Panc1 (cell line): ENCODE data around the gene AP4E1. TPM values are rescaled to one million over a fixed set of nuclear protein-coding genes. Genes with fewer than 3 reads are reported as not detected.

Source experiments
- ATAC-seq: fragments of 200-7000 bp; cut with Tn5 transposase; 2 replicates; pipeline ENCODE4 v1.9.1; 2020; ENCODE audit warnings: mild to moderate bottlenecking, moderate library complexity
- BruUV-seq: library from RNA; stranded (reverse); fragments of 400-500 nt; replicated peaks from 2 replicates; lab custom pipeline; 2021; lab: Mats Ljungman, UMichigan
- CTCF ChIA-PET: fragments of 300-600 bp; sonication (Branson Sonifier 250); formaldehyde crosslinking; loops from one replicate; lab custom pipeline; 2022; ENCODE audit warnings: antibody characterized with exemption; lab: Charles Lee
- POLR2A ChIA-PET: fragments of 300-600 bp; sonication (Branson Sonifier 250); formaldehyde crosslinking; loops from one replicate; lab custom pipeline; 2022; ENCODE audit warnings: antibody characterized with exemption; lab: Charles Lee
- DNase-seq: peaks from one replicate; pipeline ENCODE4 v3.0.0-alpha.2; 2010; ENCODE audit warnings: low read depth, low spot score
- H3K27ac ChIP-seq: 2 replicates; pipeline ENCODE4 v1.5.1; 2011; ENCODE audit warnings: mild to moderate bottlenecking, low read length, inconsistent platforms
- H3K27me3 ChIP-seq: fragments of 200-500 bp; sonication (Bioruptor generic); 2 replicates; pipeline ENCODE4 v1.6.0; 2014; ENCODE audit warnings: low read length, inconsistent platforms; ENCODE audit not compliant: control insufficient read depth, insufficient read depth
- H3K36me3 ChIP-seq: fragments of 200-500 bp; sonication (Bioruptor generic); 2 replicates; pipeline ENCODE4 v1.5.1; 2014; ENCODE audit warnings: inconsistent platforms, mild to moderate bottlenecking, low read length, moderate library complexity; ENCODE audit not compliant: control insufficient read depth, insufficient read depth
- H3K4me1 ChIP-seq: 2 replicates; pipeline ENCODE4 v1.5.1; 2011; ENCODE audit warnings: inconsistent platforms, mild to moderate bottlenecking, low read length, moderate library complexity; ENCODE audit not compliant: control insufficient read depth, insufficient read depth
- H3K4me3 ChIP-seq, 2 experiments: 2 replicates each; pipeline ENCODE4 v1.5.1; 2011 to 2012; ENCODE audit warnings: low read depth in 2 of 2, low read length in 2 of 2, mild to moderate bottlenecking in 2 of 2, inconsistent platforms in 1 of 2, moderate library complexity in 1 of 2
- H3K9me3 ChIP-seq: fragments of 200-500 bp; sonication (Bioruptor generic); 2 replicates; pipeline ENCODE4 v1.5.1; 2014; ENCODE audit warnings: low read depth, mild to moderate bottlenecking, inconsistent platforms, low read length, moderate library complexity; ENCODE audit not compliant: control insufficient read depth, insufficient read depth
- POLR2AphosphoS5 ChIP-seq: IDR thresholded peaks from 2 replicates; pipeline ENCODE4 v1.6.1; 2012; ENCODE audit warnings: mild to moderate bottlenecking, low read depth, low read length, moderate library complexity
- SIN3A ChIP-seq: IDR thresholded peaks from 2 replicates; pipeline ENCODE4 v1.6.1; 2012; ENCODE audit warnings: low read depth, mild to moderate bottlenecking, low read length, moderate library complexity, borderline replicate concordance; ENCODE audit not compliant: insufficient read depth
- TCF7L2 ChIP-seq: IDR thresholded peaks from 2 replicates; pipeline ENCODE4 v1.6.1; 2011; ENCODE audit warnings: mild to moderate bottlenecking, low read depth, low read length, inconsistent platforms
- in situ Hi-C: cut with HindIII; loops from 2 replicates; pipeline ENCODE4 v1.10.0; 2016; ENCODE audit warnings: low sequenced_read_pairs, low pct_unique_long_range_greater_than_20kb
- intact Hi-C: fragments of 100-400 bp; cut with micrococcal nuclease; formaldehyde crosslinking; loops from one replicate; pipeline ENCODE4 v1.10.0; 2022; ENCODE audit not compliant: unreplicated experiment
- total RNA-seq: library from RNA; stranded (reverse); gene quantifications from one replicate; pipeline ENCODE4 v1.2.1, GENCODE V29; 2021; ENCODE audit not compliant: unreplicated experiment
- TF ChIP-seq, protein P1 (sequence below): fragments of 450-650 bp; IDR thresholded peaks from 2 replicates; pipeline ENCODE4 v1.5.1; 2017; ENCODE audit warnings: mild to moderate bottlenecking
- TF ChIP-seq, protein P2 (sequence below), 2 experiments: IDR thresholded peaks; 2 replicates each; pipeline ENCODE4 v1.6.1; 2011 to 2012; ENCODE audit warnings: low read depth in 2 of 2, control low read depth in 1 of 2, low read length in 1 of 2, mild to moderate bottlenecking in 1 of 2, moderate library complexity in 1 of 2; ENCODE audit not compliant: insufficient read depth in 1 of 2

Gene AP4E1
- total RNA-seq, 1 experiment from 2014 or later, result 13.6 TPM

DNA sequence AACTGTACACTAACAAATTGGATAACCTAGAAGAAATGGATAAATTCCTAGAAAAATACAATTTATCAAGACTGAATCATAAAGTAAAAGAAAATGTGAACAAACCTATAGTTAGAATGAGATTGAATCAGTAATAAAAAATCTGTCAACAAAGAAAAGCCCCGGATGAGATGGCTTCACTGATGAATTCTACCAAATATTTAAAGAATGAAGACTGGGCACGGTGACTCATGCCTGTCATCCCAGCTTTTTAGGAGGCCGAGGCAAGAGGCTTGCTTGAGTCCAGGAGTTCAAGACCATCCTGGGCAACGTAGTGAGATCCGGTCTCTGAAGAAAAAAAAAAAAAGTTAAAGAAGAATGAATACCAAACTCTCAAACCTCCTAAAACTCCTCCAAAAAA, 17.7 kb upstream of the AP4E1 start:
- no peak for ATAC-seq
- intact Hi-C loops, result no loop called here
- H3K9me3 ChIP-seq, result no peaks in the 10 kb centered on the region
- TF ChIP-seq SIN3A (no peak), POLR2AphosphoS5 (no peak), TCF7L2 (no peak)
- TF ChIP-seq, protein P1, sequence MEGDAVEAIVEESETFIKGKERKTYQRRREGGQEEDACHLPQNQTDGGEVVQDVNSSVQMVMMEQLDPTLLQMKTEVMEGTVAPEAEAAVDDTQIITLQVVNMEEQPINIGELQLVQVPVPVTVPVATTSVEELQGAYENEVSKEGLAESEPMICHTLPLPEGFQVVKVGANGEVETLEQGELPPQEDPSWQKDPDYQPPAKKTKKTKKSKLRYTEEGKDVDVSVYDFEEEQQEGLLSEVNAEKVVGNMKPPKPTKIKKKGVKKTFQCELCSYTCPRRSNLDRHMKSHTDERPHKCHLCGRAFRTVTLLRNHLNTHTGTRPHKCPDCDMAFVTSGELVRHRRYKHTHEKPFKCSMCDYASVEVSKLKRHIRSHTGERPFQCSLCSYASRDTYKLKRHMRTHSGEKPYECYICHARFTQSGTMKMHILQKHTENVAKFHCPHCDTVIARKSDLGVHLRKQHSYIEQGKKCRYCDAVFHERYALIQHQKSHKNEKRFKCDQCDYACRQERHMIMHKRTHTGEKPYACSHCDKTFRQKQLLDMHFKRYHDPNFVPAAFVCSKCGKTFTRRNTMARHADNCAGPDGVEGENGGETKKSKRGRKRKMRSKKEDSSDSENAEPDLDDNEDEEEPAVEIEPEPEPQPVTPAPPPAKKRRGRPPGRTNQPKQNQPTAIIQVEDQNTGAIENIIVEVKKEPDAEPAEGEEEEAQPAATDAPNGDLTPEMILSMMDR, result no peak
- H3K4me3 ChIP-seq, result no peak overlapping the region
- no peak overlapping the region for H3K27ac ChIP-seq
- in situ Hi-C loops, result no loop called here
- POLR2A ChIA-PET, result interaction anchor here (0.7 kb wide), 1 partner anchor 63 kb away, joined by 5 read pairs; no protein-coding TSS in a partner anchor
- no peaks in the 10 kb centered on the region for H3K27me3 ChIP-seq
- H3K36me3 ChIP-seq, result no peaks in the 10 kb centered on the region
- CTCF ChIA-PET, result no interaction called here
- no TSS peak for BruUV-seq
- no peaks in the 10 kb centered on the region for H3K4me1 ChIP-seq
- DNase-seq, result no peak

DNA sequence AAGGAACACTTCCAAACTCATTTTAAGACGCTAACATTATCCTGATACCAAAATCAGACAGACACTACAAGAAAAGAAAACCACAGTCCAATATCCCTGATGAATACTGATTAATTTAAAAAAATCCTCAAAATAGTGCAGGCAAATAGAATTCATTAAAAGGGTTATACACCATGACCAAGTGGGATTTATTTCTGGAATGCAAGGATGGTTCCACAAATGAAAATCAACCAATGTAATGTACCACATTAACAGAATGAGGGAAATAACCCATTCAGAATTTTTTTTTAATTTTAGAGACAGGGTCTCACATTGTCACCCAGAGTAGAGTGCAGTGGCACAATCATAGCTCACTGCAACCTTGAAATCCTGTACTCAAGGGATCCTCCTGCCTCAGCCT, 17.3 kb upstream of the AP4E1 start:
- Histone ChIP-seq H3K27me3 (no peaks in the 10 kb centered on the region), H3K36me3 (no peaks in the 10 kb centered on the region), H3K4me1 (no peaks in the 10 kb centered on the region), H3K4me3 (no peak overlapping the region), H3K9me3 (no peaks in the 10 kb centered on the region), H3K27ac (no peak overlapping the region)
- POLR2A ChIA-PET, result no interaction called here
- no TSS peak for BruUV-seq
- TF ChIP-seq, protein P2, sequence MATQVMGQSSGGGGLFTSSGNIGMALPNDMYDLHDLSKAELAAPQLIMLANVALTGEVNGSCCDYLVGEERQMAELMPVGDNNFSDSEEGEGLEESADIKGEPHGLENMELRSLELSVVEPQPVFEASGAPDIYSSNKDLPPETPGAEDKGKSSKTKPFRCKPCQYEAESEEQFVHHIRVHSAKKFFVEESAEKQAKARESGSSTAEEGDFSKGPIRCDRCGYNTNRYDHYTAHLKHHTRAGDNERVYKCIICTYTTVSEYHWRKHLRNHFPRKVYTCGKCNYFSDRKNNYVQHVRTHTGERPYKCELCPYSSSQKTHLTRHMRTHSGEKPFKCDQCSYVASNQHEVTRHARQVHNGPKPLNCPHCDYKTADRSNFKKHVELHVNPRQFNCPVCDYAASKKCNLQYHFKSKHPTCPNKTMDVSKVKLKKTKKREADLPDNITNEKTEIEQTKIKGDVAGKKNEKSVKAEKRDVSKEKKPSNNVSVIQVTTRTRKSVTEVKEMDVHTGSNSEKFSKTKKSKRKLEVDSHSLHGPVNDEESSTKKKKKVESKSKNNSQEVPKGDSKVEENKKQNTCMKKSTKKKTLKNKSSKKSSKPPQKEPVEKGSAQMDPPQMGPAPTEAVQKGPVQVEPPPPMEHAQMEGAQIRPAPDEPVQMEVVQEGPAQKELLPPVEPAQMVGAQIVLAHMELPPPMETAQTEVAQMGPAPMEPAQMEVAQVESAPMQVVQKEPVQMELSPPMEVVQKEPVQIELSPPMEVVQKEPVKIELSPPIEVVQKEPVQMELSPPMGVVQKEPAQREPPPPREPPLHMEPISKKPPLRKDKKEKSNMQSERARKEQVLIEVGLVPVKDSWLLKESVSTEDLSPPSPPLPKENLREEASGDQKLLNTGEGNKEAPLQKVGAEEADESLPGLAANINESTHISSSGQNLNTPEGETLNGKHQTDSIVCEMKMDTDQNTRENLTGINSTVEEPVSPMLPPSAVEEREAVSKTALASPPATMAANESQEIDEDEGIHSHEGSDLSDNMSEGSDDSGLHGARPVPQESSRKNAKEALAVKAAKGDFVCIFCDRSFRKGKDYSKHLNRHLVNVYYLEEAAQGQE (IDR thresholded peaks at IDR 0.05; ENCODE audit: insufficient read depth in 1 of 2, low read depth in 2 of 2, low read length in 1 of 2), result no peak
- TF ChIP-seq POLR2AphosphoS5 (no peak), SIN3A (no peak), TCF7L2 (no peak)
- TF ChIP-seq, protein P1, result no peak
- DNase-seq (no peak), ATAC-seq (no peak)
- intact Hi-C loops (no loop called here), in situ Hi-C loops (no loop called here)
- CTCF ChIA-PET, result no interaction called here
